Stimulated activated naive CD8-positive, alpha-beta T cell treated with anti-CD3 and anti-CD28 coated beads, Interleukin-15, Interleukin-2, amounts not matched to agents 100 U/mL and 50 U/mL, for 24 hours (primary cell): ENCODE results near the gene SLIT3.

Experiments used
- ATAC-seq: fragments of 150-1000 bp; cut with Tn5 transposase; one replicate; pipeline ENCODE4 v1.10.0; 2021
- DNase-seq: peaks from one replicate; pipeline ENCODE4 v3.0.0; 2021

SLIT3 gene

DNA sequence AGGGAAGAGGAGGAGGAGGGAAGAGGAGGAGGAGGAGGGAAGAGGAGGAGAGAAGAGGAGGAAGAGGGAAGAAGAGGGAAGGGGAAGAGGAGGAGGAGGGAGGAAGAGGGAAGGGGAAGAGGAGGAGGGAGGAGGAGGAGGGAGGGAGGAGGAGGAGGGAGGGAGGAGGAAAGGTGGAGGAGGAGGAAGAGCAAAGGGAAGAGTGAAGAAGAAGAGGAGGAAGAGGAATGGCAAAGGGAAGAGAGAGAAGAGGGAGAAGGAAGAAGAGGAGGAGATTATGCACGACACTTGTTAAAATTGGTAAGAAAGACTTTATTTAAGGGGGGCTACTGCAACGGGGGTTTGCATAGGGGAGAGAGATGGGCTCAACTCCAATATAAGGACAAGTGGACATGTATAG is 221.2 kb downstream of the SLIT3 start:
- ATAC-seq = no peak
- no peak for DNase-seq

DNA sequence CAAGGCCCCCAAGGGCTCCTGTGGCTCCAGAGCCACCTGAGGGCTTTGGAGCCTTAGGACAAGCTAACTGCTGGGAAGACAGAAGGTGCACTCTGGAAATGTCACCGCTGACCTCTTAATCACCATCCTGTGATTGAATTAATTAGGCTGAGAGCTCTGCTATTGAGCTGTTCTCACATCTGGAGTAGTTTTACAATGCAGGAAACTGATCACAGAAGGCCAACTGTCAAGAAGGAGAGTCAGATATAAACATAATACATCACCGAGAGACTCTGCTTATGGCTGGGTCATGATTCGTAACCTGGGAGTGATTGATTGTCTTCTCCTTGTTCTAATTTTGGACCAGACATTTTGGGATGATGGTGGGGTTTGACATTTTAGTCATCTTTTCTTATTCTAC is 226.1 kb downstream of the SLIT3 start:
- DNase-seq = no peak

GRCh38 chr5:169072233-169072632 is 228.7 kb downstream of the SLIT3 start:
- ATAC-seq = no peak
- DNase-seq = no peak

More for the DNA sequence above, 226.1 kb downstream of the SLIT3 start:
- ATAC-seq = no peak

DNA sequence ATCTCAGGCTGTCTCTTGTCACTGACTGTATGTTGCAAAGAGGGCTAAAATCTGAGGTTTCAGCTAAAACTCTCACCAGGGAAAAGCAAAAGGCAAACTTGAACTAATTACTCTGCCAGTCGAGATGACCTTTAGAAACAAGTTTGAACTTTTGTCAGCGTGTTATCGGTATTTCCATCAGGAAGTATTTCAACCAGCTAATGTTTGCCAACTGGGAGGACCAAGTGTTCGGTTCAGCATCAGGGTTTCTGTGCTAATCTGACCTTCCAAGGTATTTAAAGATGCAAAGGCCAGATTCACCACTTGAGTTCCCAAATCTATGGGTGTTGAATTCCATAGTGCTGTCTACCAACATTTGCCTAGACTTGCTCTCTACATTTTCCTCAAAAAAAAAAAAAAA is 230.5 kb downstream of the SLIT3 start:
- no peak for ATAC-seq
- DNase-seq = no peak

DNA sequence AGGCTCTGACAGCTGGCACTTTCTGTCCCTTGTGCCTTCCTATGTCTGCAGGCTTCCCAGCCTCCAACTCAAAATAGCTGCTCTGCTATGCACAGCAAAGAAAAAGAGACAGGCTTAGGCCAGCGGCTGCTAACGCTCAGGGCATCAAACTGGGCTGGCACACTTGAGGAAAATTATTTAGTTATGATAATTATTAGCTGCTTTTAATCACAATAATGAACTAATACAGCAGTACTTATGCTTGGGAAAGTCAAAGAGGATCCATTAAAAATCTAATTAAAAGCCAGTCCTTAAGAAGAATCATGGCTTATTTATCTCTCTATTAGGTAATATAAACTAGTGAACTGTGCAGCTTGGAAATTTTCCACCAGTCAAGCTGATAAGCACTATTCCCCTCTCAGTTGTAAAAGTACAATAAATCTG is 233.2 kb downstream of the SLIT3 start:
- ATAC-seq = no peak
- DNase-seq = no peak

DNA sequence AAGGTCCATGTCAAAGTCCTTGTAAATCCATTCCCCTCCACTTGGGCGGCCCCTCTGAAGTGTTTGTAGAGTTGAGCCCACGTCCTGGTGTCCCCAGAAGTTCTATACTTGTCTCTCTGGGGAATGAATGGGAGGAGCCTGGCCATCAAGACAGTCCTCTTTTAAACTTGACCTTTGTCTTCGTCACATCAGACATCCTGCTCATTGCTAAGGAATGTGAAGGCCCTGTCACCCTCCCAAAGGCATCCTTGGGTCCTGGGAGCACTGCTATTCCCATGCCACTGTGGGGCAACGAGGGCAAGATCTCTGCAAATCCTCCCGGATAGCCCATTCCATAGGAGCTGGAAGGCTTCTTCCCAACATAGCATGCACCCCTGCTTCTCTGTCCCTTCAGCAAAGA is 235.5 kb downstream of the SLIT3 start:
- ATAC-seq (no peak), DNase-seq (no peak)

DNA sequence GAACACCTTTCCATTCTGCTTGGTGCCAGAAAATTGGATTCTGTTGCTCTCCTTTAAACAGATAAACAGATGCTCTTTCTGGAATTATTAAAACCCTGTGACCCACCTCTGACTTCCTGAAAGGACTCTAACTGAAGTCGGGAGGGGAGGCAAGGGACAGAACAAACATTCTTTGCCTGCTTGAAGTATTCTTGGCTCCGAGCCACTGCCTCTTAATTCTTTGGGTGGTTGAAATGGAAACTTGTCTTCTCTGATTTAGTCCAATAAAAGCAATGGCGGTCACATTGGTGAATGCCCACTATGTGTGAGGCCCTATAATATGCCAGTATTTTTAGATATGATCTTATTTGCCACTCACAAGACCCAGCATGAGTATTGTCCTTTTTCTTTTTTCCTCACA is 236.8 kb downstream of the SLIT3 start:
- ATAC-seq = no peak

DNA sequence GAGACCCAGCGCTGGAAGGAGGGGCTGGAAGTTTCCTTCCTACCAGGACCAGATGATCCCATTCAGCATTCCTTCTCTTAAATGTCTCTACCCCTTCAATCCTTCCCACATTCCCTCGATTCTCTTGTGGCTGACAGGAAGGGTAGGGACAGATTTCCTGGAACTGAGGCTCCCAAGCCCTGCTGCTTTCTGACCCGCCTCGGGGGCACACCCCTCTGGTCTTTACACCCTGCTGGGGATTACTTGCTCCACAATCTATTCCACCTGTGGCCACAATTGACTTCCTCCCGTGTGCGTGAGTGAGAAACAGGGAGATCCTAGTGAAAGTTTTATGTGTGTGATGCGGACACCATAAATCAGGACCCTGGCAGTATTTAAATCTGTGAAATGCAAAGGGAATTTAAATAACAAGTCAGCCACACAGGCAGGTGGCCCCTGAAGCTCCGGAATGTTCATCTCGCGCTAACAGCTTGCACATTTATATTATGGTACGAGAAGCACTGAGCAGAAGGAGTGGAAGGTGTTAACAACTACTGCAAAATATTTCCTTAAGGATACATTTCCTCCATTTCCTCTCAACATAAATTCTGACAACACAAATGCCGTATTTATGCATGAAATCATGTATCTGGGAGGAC is 237.5 kb downstream of the SLIT3 start:
- ATAC-seq = no peak
- DNase-seq = no peak

More for the DNA sequence above, 236.8 kb downstream of the SLIT3 start:
- DNase-seq = no peak

GRCh38 chr5:169062690-169063089 is 238.2 kb downstream of the SLIT3 start:
- no peak for ATAC-seq

GRCh38 chr5:169054506-169054905 is 246.4 kb downstream of the SLIT3 start:
- ATAC-seq (no peak), DNase-seq (no peak)

More at GRCh38 chr5:169062690-169063089, 238.2 kb downstream of the SLIT3 start:
- DNase-seq = no peak

DNA sequence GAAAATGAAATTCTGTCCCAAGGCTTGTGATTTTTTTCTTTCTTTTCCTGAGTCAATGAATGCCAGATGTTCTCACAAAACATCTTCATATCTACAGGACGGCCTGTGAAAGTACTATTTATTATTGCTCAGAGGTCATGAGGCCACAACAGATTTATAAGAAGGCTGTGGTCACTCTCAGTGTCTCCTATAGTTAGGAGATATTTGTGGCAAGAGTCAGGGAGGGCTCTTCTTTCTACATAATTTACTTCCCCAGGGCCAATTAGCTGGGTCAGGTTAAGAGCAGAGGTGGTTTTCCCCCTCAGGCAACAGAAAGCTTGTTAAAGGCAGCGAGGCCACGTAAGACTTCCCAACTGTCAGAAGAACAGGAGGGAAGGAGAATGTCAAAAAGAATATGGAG is 248.7 kb downstream of the SLIT3 start:
- DNase-seq (no peak), ATAC-seq (no peak)

- ATAC-seq (no peak), DNase-seq (no peak)
These were observed 249.6 kb downstream of the SLIT3 start for GRCh38 chr5:169051351-169051750.

DNA sequence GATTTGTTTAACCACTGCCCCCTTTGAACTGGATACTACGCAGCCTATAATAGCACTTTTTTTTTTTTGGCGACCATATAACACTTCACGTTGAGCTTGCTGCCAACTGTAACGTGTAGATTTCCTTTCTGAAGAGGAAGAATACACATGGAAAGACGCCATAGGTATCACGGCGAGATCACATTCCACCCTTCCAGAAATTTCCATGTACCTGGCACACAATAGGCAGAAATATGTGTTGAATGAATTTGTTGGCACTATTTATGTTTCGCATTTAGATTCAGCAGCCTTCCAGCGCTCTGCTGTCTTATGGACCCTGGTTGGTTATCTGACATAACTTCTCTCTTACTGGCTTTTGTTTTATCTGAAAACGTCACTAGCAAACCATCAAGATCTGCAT is 250.3 kb downstream of the SLIT3 start:
- ATAC-seq (no peak), DNase-seq (no peak)

- DNase-seq (no peak), ATAC-seq (no peak)
These were observed 250.8 kb downstream of the SLIT3 start for GRCh38 chr5:169050146-169050571.

- DNase-seq = no peak
- no peak for ATAC-seq
These were observed 251.2 kb downstream of the SLIT3 start for GRCh38 chr5:169049712-169050111.

GRCh38 chr5:169048181-169049125 is 252.5 kb downstream of the SLIT3 start:
- ATAC-seq (no peak), DNase-seq (no peak)

- ATAC-seq = no peak
- DNase-seq = no peak
These were observed 256.0 kb downstream of the SLIT3 start for GRCh38 chr5:169044962-169045361.

DNA sequence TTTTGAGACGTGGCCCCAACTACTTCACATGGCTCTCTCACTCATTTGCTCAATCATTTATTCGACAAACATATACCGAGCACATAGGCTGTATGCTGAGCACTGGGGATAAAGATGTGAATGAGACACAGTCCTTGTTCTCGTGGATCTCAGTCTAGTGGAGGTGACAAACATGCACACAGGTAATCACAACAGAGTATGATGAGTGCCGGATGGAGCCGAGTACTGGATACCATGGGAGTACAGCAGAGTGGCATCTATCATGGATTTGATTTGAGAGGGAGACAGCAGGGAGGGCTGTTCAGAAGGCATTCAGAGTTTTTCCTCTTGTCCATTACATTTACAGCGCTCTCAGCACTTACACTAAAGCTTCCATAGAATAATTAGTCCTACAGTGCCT is 259.8 kb downstream of the SLIT3 start:
- ATAC-seq (no peak), DNase-seq (no peak)

DNA sequence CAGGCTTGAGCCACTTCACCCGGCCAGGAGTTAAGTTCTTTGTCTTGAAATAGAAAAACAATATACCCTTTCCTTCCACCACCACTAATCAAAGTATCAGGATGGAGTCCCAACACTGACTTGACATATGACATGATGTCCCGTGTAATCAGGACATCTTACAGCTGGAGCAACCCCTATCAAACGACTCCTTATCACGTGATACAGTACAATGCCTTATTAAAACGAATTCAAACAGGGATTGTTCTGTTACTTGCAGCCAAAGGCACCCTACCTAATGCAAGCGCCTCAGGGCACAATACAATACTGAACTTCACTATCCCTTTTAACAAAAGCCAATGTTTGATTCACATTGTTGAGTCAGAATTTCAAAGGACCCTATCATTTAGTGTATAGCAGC is 261.3 kb downstream of the SLIT3 start:
- DNase-seq (no peak), ATAC-seq (no peak)

DNA sequence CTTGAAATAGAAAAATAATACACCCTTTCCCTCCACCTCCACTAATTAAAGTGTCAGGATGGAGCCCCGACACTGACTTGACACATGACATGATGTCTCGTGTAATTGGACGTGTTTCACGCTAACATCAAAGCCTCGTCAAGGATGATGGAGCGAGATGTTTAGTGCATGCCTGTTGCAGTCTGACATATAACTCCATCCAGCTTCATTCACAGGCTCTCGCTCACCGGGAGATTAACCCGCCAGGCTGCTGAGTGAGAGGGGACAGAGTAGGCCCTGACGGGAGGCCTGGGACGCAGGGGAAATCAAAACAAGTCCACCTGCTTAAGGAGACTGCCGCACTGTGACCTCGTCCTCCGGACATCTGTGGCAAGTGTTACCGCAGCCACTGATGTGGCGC is 263.5 kb downstream of the SLIT3 start:
- no peak for DNase-seq
- no peak for ATAC-seq

DNA sequence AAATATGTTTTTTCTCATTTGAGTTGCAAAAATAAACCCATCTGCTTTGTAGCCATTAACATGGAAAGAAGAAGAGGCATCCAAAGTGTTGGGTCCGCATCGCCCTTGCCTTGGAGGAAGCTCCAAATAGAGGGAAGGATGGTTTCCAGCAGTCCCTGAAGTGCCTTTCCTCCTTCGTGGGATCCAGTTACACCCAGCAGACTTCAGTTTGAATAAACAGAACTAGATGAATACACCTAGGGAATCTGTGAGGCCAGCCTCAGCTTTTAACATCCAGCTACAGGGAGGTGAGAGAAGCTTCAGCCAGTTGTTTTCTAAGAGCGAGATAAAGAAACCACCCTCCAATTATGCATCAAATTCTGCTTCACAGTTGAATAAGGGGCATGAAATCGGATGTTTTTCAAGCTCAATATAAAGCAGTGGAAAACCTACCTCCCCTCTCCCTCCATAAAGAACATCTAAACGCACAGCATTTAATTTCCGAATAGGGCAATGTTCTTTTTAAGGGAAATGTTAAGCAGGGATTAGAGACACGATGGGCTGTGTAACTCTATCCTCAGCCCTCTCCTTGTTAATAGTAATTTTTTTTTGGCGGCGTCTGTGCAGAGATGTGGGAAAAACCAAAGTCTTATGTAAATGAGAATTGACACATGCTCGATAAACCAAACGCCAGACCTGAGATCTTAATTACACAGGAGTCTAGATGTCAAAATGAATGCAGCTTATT is 264.7 kb downstream of the SLIT3 start:
- ATAC-seq (no peak), DNase-seq (no peak)

DNA sequence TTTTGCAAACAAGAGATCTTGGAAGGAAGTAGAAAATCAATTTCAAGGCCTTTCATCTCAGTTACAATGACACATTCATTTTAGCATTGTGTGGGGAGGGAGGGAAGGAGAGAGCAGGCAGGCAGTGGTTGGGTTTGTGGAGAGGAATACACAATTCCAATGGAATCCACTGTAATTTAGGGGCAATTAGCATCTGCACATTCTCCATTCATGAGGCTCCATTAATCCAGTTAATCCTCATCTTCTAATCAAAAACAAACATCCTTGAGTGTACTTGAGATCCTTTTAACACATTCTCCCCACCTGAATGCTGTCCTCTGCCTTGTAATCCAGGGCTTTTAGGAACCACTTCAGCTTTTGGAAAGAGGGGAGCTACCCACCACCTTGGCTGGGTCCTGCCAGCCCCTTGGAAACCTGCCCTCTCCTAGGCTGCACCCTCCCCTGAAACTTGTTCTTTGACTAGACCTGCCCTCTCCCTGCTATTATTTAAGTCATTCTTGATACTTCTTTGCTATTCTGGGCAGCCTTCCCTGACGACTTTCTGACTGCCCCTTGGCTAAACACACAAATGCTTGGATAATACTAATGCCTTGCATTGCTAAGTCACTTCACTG is 271.2 kb downstream of the SLIT3 start:
- DNase-seq (no peak), ATAC-seq (no peak)
